Coronary artery (tissue), 2 donors: ENCODE measurements around the gene UBASH3A.

ENCODE experiments used
- DNase-seq: peaks from one replicate; pipeline ENCODE4 v3.0.0-alpha.2; 2017; ENCODE audit warnings: low spot score
- H3K27ac ChIP-seq, 2 donors: fragments of 200-600 bp; sonication (generic); one replicate each; pipeline ENCODE4 v1.5.1; 2016 to 2019
- H3K4me3 ChIP-seq: fragments of 200-600 bp; sonication (generic); 2 replicates; pipeline ENCODE4 v1.5.1; 2016; ENCODE audit warnings: mild to moderate bottlenecking, moderate library complexity
- CTCF ChIP-seq: fragments of 200-600 bp; sonication (generic); IDR thresholded peaks from one replicate; pipeline ENCODE4 v1.5.1; 2019; ENCODE audit warnings: antibody characterized with exemption

The UBASH3A gene

GRCh38 chr21:42454786-42455185, 51.1 kb downstream of the UBASH3A start:
- H3K27ac ChIP-seq, result no peak overlapping the region
- TF ChIP-seq CTCF, result no peak
- no peak overlapping the region for H3K4me3 ChIP-seq
- no peak for DNase-seq

- TF ChIP-seq CTCF, result no peak
- no peak overlapping the region for H3K4me3 ChIP-seq
- no peak overlapping the region for H3K27ac ChIP-seq
- DNase-seq, result no peak
These were observed 51.5 kb downstream of the UBASH3A start for GRCh38 chr21:42455196-42455595.

GRCh38 chr21:42455754-42456440, 52.2 kb downstream of the UBASH3A start:
- no peak for DNase-seq

GRCh38 chr21:42456457-42456856, 52.8 kb downstream of the UBASH3A start:
- TF ChIP-seq CTCF, result no peak
- no peak for DNase-seq
- Histone ChIP-seq H3K27ac (no peak overlapping the region), H3K4me3 (no peak overlapping the region)

More at GRCh38 chr21:42455754-42456440, 52.2 kb downstream of the UBASH3A start:
- TF ChIP-seq CTCF, result no peak
- Histone ChIP-seq H3K4me3 (no peak overlapping the region), H3K27ac (no peak overlapping the region)

GRCh38 chr21:42459082-42459460, 55.4 kb downstream of the UBASH3A start:
- DNase-seq, result no peak

GRCh38 chr21:42459546-42460215, 56.0 kb downstream of the UBASH3A start:
- Histone ChIP-seq H3K4me3 (no peak overlapping the region), H3K27ac (no peak overlapping the region)
- TF ChIP-seq CTCF, result no peak
- DNase-seq, result no peak

More at GRCh38 chr21:42459082-42459460, 55.4 kb downstream of the UBASH3A start:
- TF ChIP-seq CTCF, result no peak
- Histone ChIP-seq H3K27ac (no peak overlapping the region), H3K4me3 (no peak overlapping the region)
